AG04449 (cell line): Measurements from ENCODE around the gene MX2.

Experiments
- CTCF ChIA-PET: fragments of 350-600 bp; formaldehyde crosslinking; extraction: SDS; loops from one replicate; lab custom pipeline; 2021; ENCODE audit warnings: antibody characterized with exemption; lab: Yijun Ruan, JAX
- POLR2A ChIA-PET: fragments of 400-600, 350-600 bp; formaldehyde crosslinking; extraction: SDS; loops from one replicate; lab custom pipeline; 2020; ENCODE audit warnings: antibody characterized with exemption, inconsistent platforms; lab: Yijun Ruan, JAX
- DNase-seq: peaks from one replicate; pipeline ENCODE4 v3.0.0-alpha.2; 2010; ENCODE audit warnings: low read depth, low spot score
- H3K4me3 ChIP-seq: 2 replicates; pipeline ENCODE4 v1.5.1; 2011; ENCODE audit warnings: low read depth, mild to moderate bottlenecking, control low read depth, low read length
- TF ChIP-seq, protein P1 (sequence below): IDR thresholded peaks from one replicate; pipeline ENCODE4 v1.5.1; 2011; ENCODE audit warnings: mild to moderate bottlenecking, moderate library complexity, low read length, control low read depth, inconsistent platforms; ENCODE audit not compliant: insufficient read depth; ENCODE audit errors: missing control alignments

Gene MX2

DNA sequence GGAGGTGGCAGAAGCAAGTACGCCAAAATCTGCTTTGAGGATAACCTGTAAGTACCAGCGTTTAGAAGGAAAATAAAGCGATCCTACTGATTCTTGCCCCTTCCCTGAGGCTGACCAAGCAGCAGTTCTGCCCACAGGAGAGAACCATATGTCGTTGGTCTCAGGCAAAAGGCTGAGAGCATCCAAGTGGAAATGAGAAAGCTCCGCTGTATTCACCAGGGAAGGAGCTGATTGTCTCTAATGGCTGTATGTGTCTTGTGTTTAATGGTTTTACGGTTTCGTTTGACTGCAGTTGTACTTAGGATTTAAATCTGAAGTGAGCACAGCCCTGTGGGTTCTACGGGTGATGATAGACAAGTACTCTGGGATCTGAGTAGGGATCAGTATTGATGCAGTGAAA is 23.4 kb upstream of the MX2 start:
- ChIA-PET POLR2A (no interaction called here), CTCF (interaction anchor here (0.6 kb wide), 1 partner anchor 163 kb away, joined by 3 read pairs; no protein-coding TSS in a partner anchor)
- TF ChIP-seq, protein P1, sequence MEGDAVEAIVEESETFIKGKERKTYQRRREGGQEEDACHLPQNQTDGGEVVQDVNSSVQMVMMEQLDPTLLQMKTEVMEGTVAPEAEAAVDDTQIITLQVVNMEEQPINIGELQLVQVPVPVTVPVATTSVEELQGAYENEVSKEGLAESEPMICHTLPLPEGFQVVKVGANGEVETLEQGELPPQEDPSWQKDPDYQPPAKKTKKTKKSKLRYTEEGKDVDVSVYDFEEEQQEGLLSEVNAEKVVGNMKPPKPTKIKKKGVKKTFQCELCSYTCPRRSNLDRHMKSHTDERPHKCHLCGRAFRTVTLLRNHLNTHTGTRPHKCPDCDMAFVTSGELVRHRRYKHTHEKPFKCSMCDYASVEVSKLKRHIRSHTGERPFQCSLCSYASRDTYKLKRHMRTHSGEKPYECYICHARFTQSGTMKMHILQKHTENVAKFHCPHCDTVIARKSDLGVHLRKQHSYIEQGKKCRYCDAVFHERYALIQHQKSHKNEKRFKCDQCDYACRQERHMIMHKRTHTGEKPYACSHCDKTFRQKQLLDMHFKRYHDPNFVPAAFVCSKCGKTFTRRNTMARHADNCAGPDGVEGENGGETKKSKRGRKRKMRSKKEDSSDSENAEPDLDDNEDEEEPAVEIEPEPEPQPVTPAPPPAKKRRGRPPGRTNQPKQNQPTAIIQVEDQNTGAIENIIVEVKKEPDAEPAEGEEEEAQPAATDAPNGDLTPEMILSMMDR, result no peak
- no peak for DNase-seq
- H3K4me3 ChIP-seq, result no peak overlapping the region

DNA sequence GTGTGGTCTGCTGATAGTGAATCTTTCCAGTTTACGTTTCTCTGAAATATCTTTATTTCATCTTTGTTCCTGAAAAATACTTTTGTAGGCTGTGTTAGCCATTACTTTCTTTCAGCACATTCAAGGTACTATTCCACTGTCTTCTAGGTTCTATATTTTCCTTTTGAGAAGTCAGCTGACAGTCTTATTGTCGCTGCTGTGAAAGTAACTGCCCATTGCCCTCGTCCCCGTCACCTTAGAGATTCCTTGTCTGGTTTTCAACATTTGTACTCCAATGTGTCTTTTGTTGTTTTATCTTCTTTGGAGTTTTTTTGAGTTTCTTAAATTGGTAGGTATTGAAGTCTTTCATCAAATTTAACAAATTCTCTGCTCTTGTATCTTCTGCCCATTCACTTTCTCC is 19.8 kb upstream of the MX2 start:
- TF ChIP-seq, protein P1, result no peak
- POLR2A ChIA-PET, result no interaction called here
- CTCF ChIA-PET, result no interaction called here
- no peak overlapping the region for H3K4me3 ChIP-seq
- DNase-seq, result no peak

GRCh38 chr21:41344146-41344545 is 17.7 kb upstream of the MX2 start:
- no peak for DNase-seq
- POLR2A ChIA-PET, result no interaction called here
- H3K4me3 ChIP-seq, result no peak overlapping the region
- TF ChIP-seq, protein P1, result no peak
- CTCF ChIA-PET, result no interaction called here

DNA sequence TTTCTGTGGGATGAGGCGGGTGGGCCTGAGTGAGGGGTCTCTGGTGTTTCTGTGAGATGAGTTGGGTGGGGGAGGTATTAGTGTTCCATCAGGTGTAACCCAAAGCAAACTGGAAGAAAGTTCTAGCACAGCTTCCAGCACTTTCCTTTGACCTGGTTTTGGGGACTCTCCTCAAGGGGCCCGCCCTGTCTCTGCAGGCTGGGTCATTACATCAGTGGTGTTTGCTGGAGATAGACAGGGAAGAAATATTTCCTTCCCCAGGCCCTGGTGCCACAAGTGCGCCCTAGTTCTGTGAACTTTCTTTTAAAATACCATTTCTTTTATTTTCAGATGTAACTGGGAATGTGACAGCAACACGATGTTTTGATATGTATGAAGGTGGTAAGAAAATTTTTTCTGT is 16.5 kb upstream of the MX2 start:
- TF ChIP-seq, protein P1, result no peak
- POLR2A ChIA-PET, result no interaction called here
- CTCF ChIA-PET, result no interaction called here
- no peak overlapping the region for H3K4me3 ChIP-seq
- DNase-seq, result no peak

DNA sequence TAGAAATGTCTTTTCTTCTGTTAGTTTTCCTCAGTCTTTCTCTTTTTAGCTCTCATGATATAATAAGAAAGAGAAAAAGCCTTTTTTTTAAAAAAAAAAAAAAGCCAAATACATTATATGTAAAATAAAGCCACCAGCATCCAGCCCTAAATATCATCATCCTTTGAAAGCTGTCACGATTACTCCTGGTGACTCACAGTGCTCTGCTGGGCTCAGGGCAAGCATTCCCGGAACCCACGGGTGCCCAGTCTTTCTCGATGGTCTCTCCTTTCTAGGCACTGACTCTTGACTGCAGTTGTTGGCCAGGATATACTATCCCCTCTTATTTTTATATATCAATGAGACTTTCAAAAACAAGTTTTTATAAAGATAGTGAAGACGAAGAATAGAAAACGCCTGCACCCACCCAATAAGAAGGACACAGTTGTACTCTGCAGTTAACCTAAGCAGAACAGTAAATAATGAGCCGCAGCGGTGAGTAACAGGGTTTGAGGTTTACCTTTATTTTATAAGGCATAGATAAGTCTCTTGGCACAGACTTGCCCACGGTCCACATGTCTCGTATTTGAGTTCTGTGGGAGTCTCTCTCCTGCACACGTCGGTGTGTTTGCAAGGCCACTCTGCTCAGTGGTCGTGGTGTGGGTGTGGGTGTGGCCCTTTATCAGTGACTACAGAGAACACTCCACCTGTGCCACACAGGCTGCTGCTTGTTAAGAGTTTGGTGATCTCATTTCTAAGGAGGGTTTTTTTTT is 15.7 kb upstream of the MX2 start:
- H3K4me3 ChIP-seq, result no peak overlapping the region
- CTCF ChIA-PET, result no interaction called here
- TF ChIP-seq, protein P1, result no peak
- POLR2A ChIA-PET, result no interaction called here
- DNase-seq, result no peak

- POLR2A ChIA-PET, result no interaction called here
- TF ChIP-seq, protein P1, result no peak
- DNase-seq, result no peak
- no peak overlapping the region for H3K4me3 ChIP-seq
- CTCF ChIA-PET, result no interaction called here
Measured at GRCh38 chr21:41346758-41347157, 15.1 kb upstream of the MX2 start.
